Measurements from ENCODE around the gene ADIPOR2. TPM values are rescaled to one million over a fixed set of nuclear protein-coding genes. Genes with fewer than 3 reads are reported as not detected.

Gene ADIPOR2
- total RNA-seq (29.8 and 46.1 TPM in 2 replicates), polyA plus RNA-seq (33.5 and 43.1 TPM in 2 replicates), polyA minus RNA-seq (ENCODE audit: low replicate concordance) (35.0 and 51.8 TPM in 2 replicates)
- polyA plus RNA-seq (2012): 36.1 and 43.0 TPM in 2 replicates

GRCh38 chr12:1690578-1691122 lies at the start of gene ADIPOR2:
Gene ADIPOR2 (plus strand): TSS chr12:1691070. CDS start chr12:1754344, 63,274 bp downstream.
- no peaks in the 10 kb centered on the region for H3K36me3 ChIP-seq (ENCODE audit: control insufficient read depth, insufficient read depth, low read length)
- H3K4me2 ChIP-seq (ENCODE audit: extremely low read depth, insufficient read depth, low read length): peak within 1 kb of the TSS; percentile 91
- TF ChIP-seq EZH2 (IDR thresholded peaks at IDR 0.05; ENCODE audit: low read length, missing control alignments) (no peak), CTCF (conservative IDR thresholded peaks at IDR 0.05 in 1 of 2, IDR thresholded peaks at IDR 0.05 in 1 of 2; ENCODE audit: low read depth in 1 of 2, low read length in 2 of 2) (no peak)
- peak; percentile 96 to 97 for DNase-seq (ENCODE audit: low read depth in 2 of 2)
- H2AFZ ChIP-seq (ENCODE audit: low read length): peak within 1 kb of the TSS; percentile 85
- H3K27me3 ChIP-seq (ENCODE audit: control insufficient read depth, insufficient read depth, low read length): no peaks in the 10 kb centered on the region
- peak within 1 kb of the TSS; percentile 94 for H3K9ac ChIP-seq (ENCODE audit: insufficient read depth, low read length)
- no peaks in the 10 kb centered on the region for H3K9me3 ChIP-seq (ENCODE audit: control insufficient read depth, insufficient read depth, low read depth, low read length)
- peaks cover 34% of the 10 kb centered on the region for H3K79me2 ChIP-seq (ENCODE audit: control insufficient read depth, insufficient read depth, low read length)
- H3K27ac ChIP-seq (ENCODE audit: insufficient read depth, low read length): peak within 1 kb of the TSS; percentile 94
- peak within 1 kb of the TSS; percentile 75 to 97 (median 80) for H3K4me3 ChIP-seq (replicated peaks in 1 of 4; ENCODE audit: control extremely low read depth in 1 of 4, insufficient read depth in 1 of 4, low read depth in 3 of 4, low read length in 4 of 4)
- H3K4me1 ChIP-seq (ENCODE audit: control insufficient read depth, extremely low read depth, insufficient read depth, low read length): peaks cover 4% of the 10 kb centered on the region
- no peaks in the 10 kb centered on the region for H4K20me1 ChIP-seq (ENCODE audit: control insufficient read depth, extremely low read depth, insufficient read depth, low read length)

GRCh38 chr12:1642513-1642912 lies 48.4 kb upstream of the ADIPOR2 start:
- no peaks in the 10 kb centered on the region for H3K27me3 ChIP-seq (ENCODE audit: control insufficient read depth, insufficient read depth, low read length)
- peaks cover 17% of the 10 kb centered on the region for H3K36me3 ChIP-seq (ENCODE audit: control insufficient read depth, insufficient read depth, low read length)
- H3K27ac ChIP-seq (ENCODE audit: insufficient read depth, low read length): no peak overlapping the region
- H3K4me2 ChIP-seq (ENCODE audit: extremely low read depth, insufficient read depth, low read length): no peak overlapping the region
- TF ChIP-seq EZH2 (IDR thresholded peaks at IDR 0.05; ENCODE audit: low read length, missing control alignments) (no peak), CTCF (conservative IDR thresholded peaks at IDR 0.05 in 1 of 2, IDR thresholded peaks at IDR 0.05 in 1 of 2; ENCODE audit: low read depth in 1 of 2, low read length in 2 of 2) (no peak)
- no peak overlapping the region for H3K9ac ChIP-seq (ENCODE audit: insufficient read depth, low read length)
- no peak for DNase-seq (ENCODE audit: low read depth in 2 of 2)
- H3K4me3 ChIP-seq (replicated peaks in 1 of 4; ENCODE audit: control extremely low read depth in 1 of 4, insufficient read depth in 1 of 4, low read depth in 3 of 4, low read length in 4 of 4): no peak overlapping the region
- H3K4me1 ChIP-seq (ENCODE audit: control insufficient read depth, extremely low read depth, insufficient read depth, low read length): peaks cover 13% of the 10 kb centered on the region
- no peak overlapping the region for H2AFZ ChIP-seq (ENCODE audit: low read length)
- H3K9me3 ChIP-seq (ENCODE audit: control insufficient read depth, insufficient read depth, low read depth, low read length): no peaks in the 10 kb centered on the region
- peaks cover 15% of the 10 kb centered on the region for H3K79me2 ChIP-seq (ENCODE audit: control insufficient read depth, insufficient read depth, low read length)
- no peaks in the 10 kb centered on the region for H4K20me1 ChIP-seq (ENCODE audit: control insufficient read depth, extremely low read depth, insufficient read depth, low read length)

- no peak overlapping the region for H3K9ac ChIP-seq (ENCODE audit: insufficient read depth, low read length)
- H3K4me1 ChIP-seq (ENCODE audit: control insufficient read depth, extremely low read depth, insufficient read depth, low read length): peaks cover 13% of the 10 kb centered on the region
- peaks cover 18% of the 10 kb centered on the region for H3K36me3 ChIP-seq (ENCODE audit: control insufficient read depth, insufficient read depth, low read length)
- H2AFZ ChIP-seq (ENCODE audit: low read length): no peak overlapping the region
- H3K79me2 ChIP-seq (ENCODE audit: control insufficient read depth, insufficient read depth, low read length): peaks cover 15% of the 10 kb centered on the region
- H3K27ac ChIP-seq (ENCODE audit: insufficient read depth, low read length): no peak overlapping the region
- H3K27me3 ChIP-seq (ENCODE audit: control insufficient read depth, insufficient read depth, low read length): no peaks in the 10 kb centered on the region
- H3K4me3 ChIP-seq (replicated peaks in 1 of 4; ENCODE audit: control extremely low read depth in 1 of 4, insufficient read depth in 1 of 4, low read depth in 3 of 4, low read length in 4 of 4): no peak overlapping the region
- H3K9me3 ChIP-seq (ENCODE audit: control insufficient read depth, insufficient read depth, low read depth, low read length): no peaks in the 10 kb centered on the region
- no peak for TF ChIP-seq EZH2 (IDR thresholded peaks at IDR 0.05; ENCODE audit: low read length, missing control alignments)
- no peak for TF ChIP-seq CTCF (conservative IDR thresholded peaks at IDR 0.05 in 1 of 2, IDR thresholded peaks at IDR 0.05 in 1 of 2; ENCODE audit: low read depth in 1 of 2, low read length in 2 of 2)
- no peak for DNase-seq (ENCODE audit: low read depth in 2 of 2)
- H4K20me1 ChIP-seq (ENCODE audit: control insufficient read depth, extremely low read depth, insufficient read depth, low read length): no peaks in the 10 kb centered on the region
- H3K4me2 ChIP-seq (ENCODE audit: extremely low read depth, insufficient read depth, low read length): no peak overlapping the region
These were observed 47.8 kb upstream of the ADIPOR2 start for GRCh38 chr12:1643043-1643442.

Measured in fibroblast of lung (primary cell).